Kidney (tissue), 14 donors: ENCODE measurements around the gene POLDIP3. TPM values are rescaled to one million over a fixed set of nuclear protein-coding genes. Genes with fewer than 3 reads are reported as not detected.

Source experiments
- DNase-seq, 5 donors: peaks; one replicate each; pipeline ENCODE4 v3.0.0-alpha.2; 2013 to 2020
- FAIRE-seq: peaks from 2 replicates; lab custom pipeline; 2012; peaks lifted over from hg19 to GRCh38; lab: Jason Lieb, UNC
- H3K27ac ChIP-seq, 2 donors: one replicate each; pipeline ENCODE4 v1.7.0; 2013; ENCODE audit warnings: low read depth in 2 of 2, low read length in 2 of 2, inconsistent platforms in 1 of 2
- H3K27me3 ChIP-seq: one replicate; pipeline ENCODE4 v1.7.1; 2013; ENCODE audit warnings: low read length, inconsistent platforms; ENCODE audit not compliant: control insufficient read depth, insufficient read depth
- H3K36me3 ChIP-seq, 3 donors: one replicate each; pipeline versions ENCODE4 v1.7.0 to v1.7.1; 2013; ENCODE audit warnings: low read length in 3 of 3, control low read depth in 1 of 3, inconsistent platforms in 1 of 3; ENCODE audit not compliant: insufficient read depth in 3 of 3, control insufficient read depth in 2 of 3
- H3K4me1 ChIP-seq, 3 donors: one replicate each; pipeline versions ENCODE4 v1.7.0 to v1.7.1; 2013; ENCODE audit warnings: low read length in 3 of 3, inconsistent platforms in 1 of 3, low read depth in 1 of 3; ENCODE audit not compliant: control insufficient read depth in 2 of 3, insufficient read depth in 2 of 3
- H3K4me3 ChIP-seq, 3 donors: one replicate each; pipeline versions ENCODE4 v1.7.0 to v1.8.1; 2013; ENCODE audit warnings: low read length in 3 of 3, control low read depth in 1 of 3, inconsistent platforms in 1 of 3
- H3K9ac ChIP-seq, 3 donors: one replicate each; pipeline versions ENCODE4 v1.7.0 to v1.7.1; 2013; ENCODE audit warnings: low read length in 3 of 3, control low read depth in 1 of 3, inconsistent platforms in 1 of 3
- H3K9me3 ChIP-seq, 3 donors: one replicate each; pipeline versions ENCODE4 v1.7.0 to v1.7.1; 2013; ENCODE audit warnings: low read length in 3 of 3, control low read depth in 1 of 3, inconsistent platforms in 1 of 3; ENCODE audit not compliant: control insufficient read depth in 2 of 3, insufficient read depth in 1 of 3
- CTCF ChIP-seq: IDR thresholded peaks from 3 replicates; pipeline ENCODE4 v1.5.1; 2012; ENCODE audit warnings: mild to moderate bottlenecking, moderate library complexity, borderline replicate concordance; ENCODE audit not compliant: insufficient read depth; ENCODE audit errors: extremely low read depth
- intact Hi-C: fragments of 100-400 bp; cut with DNase I; formaldehyde crosslinking; loops from one replicate; pipeline ENCODE4 v1.11.1; 2022
- polyA plus RNA-seq: library from polyadenylated mRNA; stranded (reverse); fragments of 350-450 nt; fragmentation: Illumina TruSeq; extraction: RNeasy Lipid Tissue Mini Kit (QIAGEN cat#74804); gene quantifications from one replicate; pipeline ENCODE4 v1.2.3, GENCODE V29; 2014; ENCODE audit warnings: low read depth, low replicate concordance; ENCODE audit not compliant: insufficient read depth
- total RNA-seq: library from RNA; stranded (reverse); fragmentation: NEBNext Ultra II Directional; extraction: Animal tissue kit (Norgen Biotek cat#: 25700); gene quantifications from one replicate; pipeline ENCODE4 v1.2.1, GENCODE V29; 2021
- donor health status: control.
- donor health status: control.
- donor health status: control.
- donor health status: control.
- donor health status: control.
- donor health status: DM: yes; HTN: yes; CAD: no.
- donor health status: Normal renal cell carcinoma (clear cell type).

POLDIP3 gene
- total and polyA plus RNA-seq, 2 donors from 2014 or later: 44.1 to 67.9 TPM

DNA sequence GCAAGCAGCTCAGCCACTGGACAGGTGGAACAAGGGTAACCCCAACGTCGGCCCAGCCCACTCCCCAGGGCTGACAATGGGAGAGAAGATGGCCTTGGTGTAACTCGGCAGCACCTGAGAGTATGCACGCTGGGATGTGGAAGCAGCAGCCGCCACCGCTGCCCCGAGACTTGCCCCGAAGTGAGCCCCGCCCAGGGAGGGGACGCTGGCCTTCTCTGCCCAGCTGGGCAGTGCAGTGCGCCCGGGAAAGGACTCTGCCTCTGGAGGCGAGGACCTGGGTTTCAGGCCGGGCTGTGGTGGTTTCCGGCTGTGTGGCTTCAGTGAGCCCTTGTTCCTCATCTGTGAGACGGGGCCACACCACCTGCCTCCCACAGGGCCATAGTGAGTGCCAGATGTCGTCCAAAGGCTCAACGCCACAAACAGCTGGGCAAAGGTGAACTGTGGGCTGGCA is 8.6 kb upstream of the POLDIP3 start:
- Histone ChIP-seq H3K36me3 (peaks cover 3 to 26% (median 14%) of the 10 kb centered on the region in 3 donors), H3K4me3 (no peak overlapping the region), H3K4me1 (peaks cover 0 to 5% (median 0%) of the 10 kb centered on the region in 3 donors), H3K27me3 (no peaks in the 10 kb centered on the region), H3K9ac (no peak overlapping the region), H3K27ac (no peak overlapping the region), H3K9me3 (no peaks in the 10 kb centered on the region)
- no peak for TF ChIP-seq CTCF
- FAIRE-seq: no peak
- no peak for DNase-seq
- intact Hi-C loops: no loop called here

- H3K4me1 ChIP-seq: peaks cover 0 to 7% (median 0%) of the 10 kb centered on the region in 3 donors
- intact Hi-C loops: no loop called here
- no peak overlapping the region for H3K4me3 ChIP-seq
- no peak overlapping the region for H3K27ac ChIP-seq
- no peak overlapping the region for H3K9ac ChIP-seq
- H3K27me3 ChIP-seq: no peaks in the 10 kb centered on the region
- H3K9me3 ChIP-seq: no peaks in the 10 kb centered on the region
- TF ChIP-seq CTCF: no peak
- FAIRE-seq: no peak
- H3K36me3 ChIP-seq: peaks cover 3 to 18% (median 6%) of the 10 kb centered on the region in 3 donors
- DNase-seq: no peak
Observed at GRCh38 chr22:42622061-42622710, 7.5 kb upstream of the POLDIP3 start.

DNA sequence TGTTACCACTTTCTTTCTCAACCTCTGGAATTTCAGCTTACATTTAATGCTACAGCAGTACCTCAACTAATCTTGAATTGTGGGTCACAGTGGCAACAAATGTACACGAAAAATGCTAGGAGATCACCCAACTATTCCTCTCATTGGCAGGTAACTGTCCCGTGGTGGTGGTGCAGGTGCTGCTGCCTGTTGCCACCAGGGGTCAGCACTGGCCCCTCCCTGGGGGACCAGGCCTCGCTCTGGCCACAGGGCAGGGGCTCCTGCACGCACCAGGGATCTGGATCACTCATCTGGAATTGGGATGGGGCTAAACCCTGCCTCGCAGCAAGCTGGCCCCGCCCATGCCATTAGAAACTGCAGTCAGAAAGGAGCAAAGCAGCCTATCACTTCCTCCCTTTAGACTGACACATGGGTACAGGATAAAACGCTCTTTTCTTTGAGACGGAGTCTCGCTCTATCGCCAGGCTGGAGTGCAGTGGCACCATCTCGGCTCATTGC is 6.9 kb upstream of the POLDIP3 start:
- peak; percentile 87 to 91 (median 90) for DNase-seq
- peaks cover 0 to 9% (median 0%) of the 10 kb centered on the region in 3 donors for H3K4me1 ChIP-seq
- peak overlapping the region in 1 of 3 donors; percentile 12 for H3K9ac ChIP-seq
- H3K36me3 ChIP-seq: peaks cover 3 to 16% (median 3%) of the 10 kb centered on the region in 3 donors
- H3K9me3 ChIP-seq: no peaks in the 10 kb centered on the region
- intact Hi-C loops: no loop called here
- no peak overlapping the region for H3K4me3 ChIP-seq
- no peaks in the 10 kb centered on the region for H3K27me3 ChIP-seq
- no peak overlapping the region for H3K27ac ChIP-seq
- TF ChIP-seq CTCF: peak; percentile 87
- FAIRE-seq: no peak
